Measurements from ENCODE around the gene PIK3C2G.
"Not testable (repeated sequence)": the region's sequence is repeated elsewhere in the genome, so short reads cannot be mapped to it uniquely, and the experiment has no call there.

Gene PIK3C2G

DNA sequence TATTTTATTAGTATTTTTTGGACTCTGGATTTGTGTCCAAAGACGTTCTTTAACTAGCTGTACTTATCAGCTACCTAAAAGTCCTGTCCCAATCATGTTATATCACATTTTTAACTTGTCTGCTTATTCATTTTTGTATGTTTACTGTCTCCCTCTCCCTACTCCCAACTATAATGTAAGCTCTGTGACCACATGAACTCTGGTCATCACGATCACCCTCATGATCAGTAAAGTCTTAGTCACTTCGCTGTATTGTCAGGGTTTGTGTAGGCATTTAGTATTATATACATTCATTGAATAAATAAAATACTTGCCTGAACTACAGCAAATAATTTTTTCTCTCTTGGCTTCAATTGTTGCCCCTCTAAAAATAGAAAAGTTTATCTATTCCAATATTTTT, 211.0 kb downstream of the PIK3C2G start:
- no peak for DNase-seq (ENCODE audit: low read depth, low spot score)

DNA sequence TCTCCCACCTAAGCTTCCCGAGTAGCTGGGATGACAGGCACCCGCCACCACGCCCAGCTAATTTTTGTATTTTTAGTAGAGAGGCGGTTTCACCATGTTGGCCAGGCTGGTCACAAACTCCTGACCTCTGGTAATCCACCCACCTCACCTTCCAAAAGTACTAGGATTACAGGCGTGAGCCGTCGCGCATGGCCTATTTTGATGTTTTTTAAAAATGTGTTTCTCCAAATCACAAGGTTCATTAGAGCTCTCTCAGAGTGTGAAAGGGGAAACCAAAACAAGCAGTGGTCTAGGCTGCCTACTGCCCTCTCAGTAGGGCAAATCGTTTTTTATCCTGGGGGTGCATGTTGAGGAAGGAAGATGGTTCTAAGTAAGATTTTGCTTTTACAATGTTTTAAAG, 211.5 kb downstream of the PIK3C2G start:
- no peak for DNase-seq (ENCODE audit: low read depth, low spot score)

DNA sequence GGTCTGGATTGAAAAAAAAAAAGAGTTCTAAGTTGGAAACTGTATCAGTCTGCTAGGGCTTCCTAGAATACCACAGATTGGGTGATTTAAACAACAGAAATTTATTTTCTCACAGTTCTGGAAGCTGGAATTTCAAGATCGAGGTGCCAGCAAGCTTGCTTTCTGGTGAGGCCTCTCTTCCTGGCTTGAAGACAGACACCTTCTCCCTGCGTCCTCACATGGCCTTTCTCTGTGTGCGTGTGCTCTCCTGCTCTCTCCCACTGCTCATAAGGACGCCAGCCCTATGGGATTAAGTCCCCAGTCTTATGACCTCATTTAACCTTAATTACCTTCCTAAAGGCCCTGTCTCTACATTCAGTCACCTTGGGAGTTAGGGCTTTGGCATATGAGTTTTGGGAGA, 215.5 kb downstream of the PIK3C2G start:
- no peak for DNase-seq (ENCODE audit: low read depth, low spot score)

DNA sequence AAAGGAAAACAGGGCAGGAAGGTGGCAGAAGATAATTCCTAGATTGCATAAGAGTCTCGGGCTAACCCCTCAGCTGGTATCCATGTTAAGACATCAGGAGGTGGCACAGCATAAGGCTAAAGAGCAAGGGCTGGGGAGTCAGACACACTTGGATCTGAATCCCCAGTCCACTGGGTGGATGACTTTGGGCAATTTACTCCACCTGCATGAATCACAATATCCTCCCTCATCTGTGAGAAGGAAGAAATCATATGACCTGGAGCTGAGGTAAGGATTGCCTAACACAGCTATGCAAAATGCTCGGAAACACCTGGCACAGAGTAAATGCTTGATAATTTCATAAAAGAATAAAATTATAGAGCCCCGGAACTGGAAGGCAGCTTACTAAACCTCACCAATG, 217.9 kb downstream of the PIK3C2G start:
- no peak for DNase-seq (ENCODE audit: low read depth, low spot score)

DNA sequence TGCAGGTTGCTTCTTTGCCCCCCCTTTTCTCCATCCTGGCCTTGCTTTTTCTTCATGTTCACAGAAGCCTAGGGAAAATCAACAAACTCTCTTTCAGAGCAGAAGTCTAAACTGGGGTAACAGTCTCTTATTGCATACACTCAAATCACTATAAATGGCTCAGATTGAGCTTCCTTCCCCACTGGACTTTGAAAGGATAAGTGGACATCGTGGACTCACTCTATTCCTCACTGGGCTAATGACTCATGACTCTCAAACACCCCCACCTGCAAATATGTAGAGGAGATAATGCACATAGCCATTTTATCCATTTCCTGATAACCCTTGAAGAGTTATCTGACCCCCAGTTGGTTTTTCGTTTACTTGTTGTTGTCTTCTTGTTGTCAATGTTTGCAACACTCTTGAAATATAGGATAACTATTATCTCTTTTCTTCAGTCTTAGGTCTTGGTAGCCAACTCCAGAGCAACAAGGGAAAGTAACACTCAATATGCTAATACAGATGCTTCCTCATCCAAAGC, 221.3 kb downstream of the PIK3C2G start:
- no peak for DNase-seq (ENCODE audit: low read depth, low spot score)

DNA sequence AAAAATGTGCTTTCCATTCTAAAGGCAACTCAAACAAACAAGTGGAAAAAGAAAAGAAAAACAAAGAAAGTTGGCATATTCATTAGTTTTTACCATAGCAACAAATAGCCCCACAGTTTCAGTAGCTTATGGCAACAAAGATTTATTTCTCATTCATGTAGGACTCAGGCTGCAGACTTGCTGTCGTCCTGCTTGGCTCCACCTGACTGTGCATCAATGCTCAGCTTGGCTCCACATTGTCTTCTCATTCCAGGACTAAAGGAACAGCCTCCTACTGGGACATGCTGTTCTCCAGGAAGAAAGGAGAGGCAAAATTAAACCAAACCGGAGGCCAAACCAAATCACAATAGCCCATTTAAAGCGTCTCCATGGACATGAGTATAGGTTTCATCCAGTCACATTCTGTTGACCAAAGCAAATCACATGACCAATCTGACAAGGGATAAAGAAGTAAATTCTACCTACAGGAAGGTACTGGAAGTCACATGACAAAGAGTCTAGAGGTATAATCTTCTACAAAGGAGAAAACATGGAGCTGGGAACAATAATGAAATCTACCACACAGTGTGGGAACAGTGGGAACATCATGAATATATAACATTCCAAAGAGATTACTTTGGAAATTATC, 222.5 kb downstream of the PIK3C2G start:
- DNase-seq (ENCODE audit: low read depth, low spot score), result no peak

DNA sequence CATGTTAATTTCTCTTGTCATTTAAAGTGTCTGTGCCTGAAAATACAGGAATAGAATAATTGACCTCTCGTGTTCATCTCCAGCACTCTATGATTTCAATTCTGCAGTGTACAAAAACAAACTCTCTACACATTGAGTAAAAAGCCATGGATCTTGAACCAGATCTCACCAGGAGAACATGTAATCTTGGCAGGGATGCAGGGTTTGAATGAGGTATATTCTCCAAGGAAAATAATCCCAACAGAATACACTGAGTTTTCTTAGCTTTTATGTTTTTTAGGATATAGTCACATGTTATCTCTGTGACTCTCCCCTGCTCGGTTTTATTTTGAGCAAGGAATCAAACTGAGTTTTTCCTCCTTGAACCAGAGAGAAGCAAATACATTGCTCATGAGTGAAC, 224.7 kb downstream of the PIK3C2G start:
- no peak for DNase-seq (ENCODE audit: low read depth, low spot score)

DNA sequence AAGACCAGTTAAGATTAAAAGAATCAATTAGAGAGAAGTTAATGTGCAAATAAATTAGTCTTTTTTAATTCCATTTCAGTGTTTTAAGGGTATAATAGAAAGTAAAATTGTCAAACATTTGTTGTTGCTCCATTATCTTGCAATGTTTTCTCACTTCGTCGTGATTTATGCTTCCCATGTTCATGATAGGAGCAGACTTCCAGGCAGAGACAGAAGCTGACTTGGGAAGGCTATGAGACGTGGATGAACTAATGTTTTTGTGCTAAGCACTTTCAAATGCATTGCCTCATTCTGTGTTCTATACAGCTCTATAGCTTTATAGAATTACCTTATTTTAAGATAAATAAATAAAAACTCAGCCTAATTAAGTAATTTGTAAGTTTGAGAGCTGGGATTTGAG, 226.2 kb downstream of the PIK3C2G start:
- no peak for DNase-seq (ENCODE audit: low read depth, low spot score)

DNA sequence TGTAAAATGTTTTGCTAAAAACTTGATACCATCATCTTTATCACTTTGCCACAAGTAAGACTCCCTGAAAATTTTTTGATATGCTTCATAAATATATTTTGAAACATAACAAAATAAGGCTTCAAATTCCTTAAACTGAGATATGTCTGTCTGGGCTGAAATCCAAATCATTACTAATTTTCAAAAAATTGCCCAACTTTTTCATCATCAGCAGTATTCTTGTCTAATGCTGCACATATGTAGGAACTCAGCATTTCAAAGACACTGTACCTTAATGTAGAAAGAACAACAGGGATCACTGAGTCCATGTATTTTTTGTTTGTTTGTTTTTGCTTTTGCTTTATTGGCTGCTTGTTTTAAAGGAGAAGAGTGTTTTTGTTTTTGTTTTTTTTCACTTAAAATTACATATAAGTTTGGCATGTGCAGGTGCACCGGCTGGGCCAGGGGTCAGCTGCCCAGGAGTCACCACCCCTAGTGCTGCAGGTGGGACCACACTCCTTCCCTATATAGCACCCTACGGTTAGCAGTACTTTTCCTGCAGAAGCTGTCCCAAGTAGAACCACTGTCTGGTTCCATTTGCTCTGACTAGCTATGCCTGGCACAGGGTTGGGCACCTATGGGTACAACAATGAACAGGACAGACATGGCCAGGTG, 231.2 kb downstream of the PIK3C2G start:
- no peak for DNase-seq (ENCODE audit: low read depth, low spot score)

DNA sequence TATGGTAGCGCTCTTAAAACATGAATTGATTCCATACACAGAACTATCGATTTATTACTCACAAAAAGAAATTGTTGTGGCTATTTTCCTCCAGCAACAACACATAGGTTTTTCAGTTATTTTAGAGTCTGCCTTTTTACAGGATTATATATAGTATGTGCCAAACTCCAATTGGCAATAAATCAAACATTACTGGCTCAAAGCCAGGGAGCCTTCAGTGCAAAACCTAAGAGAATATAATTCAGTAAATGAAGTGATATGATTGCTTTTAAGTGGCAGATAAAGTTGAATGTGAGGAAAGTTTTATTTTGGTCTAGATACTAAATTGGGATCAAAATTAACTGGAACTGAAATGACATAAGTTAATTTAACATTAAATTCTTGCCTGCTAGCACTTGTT, 234.8 kb downstream of the PIK3C2G start:
- peak; percentile 4 for DNase-seq (ENCODE audit: low read depth, low spot score)

DNA sequence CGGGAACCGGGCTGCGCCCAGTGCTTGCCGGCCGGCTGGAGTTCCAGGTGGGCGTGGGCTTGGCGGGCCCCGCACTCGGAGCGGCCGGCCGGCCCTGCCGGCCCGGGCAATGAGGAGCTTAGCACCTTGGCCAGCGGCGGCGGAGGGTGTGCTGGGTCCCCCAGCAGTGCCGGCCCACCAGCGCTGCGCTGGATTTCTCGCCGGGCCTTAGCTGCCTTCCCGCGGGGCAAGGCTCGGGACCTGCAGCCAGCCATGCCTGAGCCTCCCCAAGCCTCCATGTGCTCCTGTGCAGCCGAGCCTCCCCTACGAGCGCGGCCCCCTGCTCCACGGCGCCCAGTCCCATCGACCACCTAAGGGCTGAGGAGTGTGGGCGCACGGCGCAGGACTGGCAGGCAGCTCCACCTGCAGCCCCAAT, 238.8 kb downstream of the PIK3C2G start:
- not testable (repeated sequence) for DNase-seq (ENCODE audit: low read depth, low spot score)

DNA sequence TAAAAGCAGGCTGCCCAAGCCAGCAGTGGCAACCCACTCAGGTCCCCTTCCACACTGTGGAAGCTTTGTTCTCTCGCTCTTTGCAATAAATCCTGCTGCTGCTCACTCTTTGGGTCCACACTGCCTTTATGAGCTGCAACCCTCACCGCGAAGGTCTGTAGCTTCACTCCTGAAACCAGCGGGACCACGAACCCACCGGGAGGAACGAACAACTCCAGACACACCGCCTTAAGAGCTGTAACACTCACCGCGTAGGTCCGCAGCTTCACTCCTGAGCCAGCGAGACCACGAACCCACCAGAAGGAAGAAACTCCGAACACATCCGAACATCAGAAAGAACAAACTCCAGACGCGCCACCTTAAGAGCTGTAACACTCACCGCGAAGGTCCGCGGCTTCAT, 239.4 kb downstream of the PIK3C2G start:
- DNase-seq (ENCODE audit: low read depth, low spot score), result not testable (repeated sequence)

DNA sequence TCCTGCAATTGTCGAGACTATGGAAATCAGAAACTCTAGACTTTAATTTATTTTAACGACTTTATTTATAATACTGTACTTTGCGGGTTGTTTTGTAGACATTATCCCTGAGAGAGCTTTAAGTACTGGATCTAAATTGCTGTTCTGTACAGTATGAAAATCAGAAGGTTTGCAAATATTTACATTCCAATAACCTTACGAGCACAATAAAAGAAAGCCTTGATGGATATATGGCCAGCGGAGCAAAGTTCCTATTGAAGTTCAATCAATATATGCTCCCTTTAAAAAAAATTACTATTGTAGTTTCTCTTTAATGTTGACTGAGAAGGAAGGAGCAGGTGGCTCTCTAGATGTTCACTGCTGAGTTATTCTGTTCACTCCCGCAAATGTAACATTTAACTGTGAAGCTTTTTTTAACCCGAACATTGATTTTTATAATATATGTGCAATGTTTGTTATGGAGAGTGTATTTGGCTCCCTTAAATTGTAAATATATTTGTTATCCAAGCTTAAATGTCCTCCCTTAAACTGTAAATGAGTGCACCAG, 241.2 kb downstream of the PIK3C2G start:
- DNase-seq (ENCODE audit: low read depth, low spot score), result no peak

DNA sequence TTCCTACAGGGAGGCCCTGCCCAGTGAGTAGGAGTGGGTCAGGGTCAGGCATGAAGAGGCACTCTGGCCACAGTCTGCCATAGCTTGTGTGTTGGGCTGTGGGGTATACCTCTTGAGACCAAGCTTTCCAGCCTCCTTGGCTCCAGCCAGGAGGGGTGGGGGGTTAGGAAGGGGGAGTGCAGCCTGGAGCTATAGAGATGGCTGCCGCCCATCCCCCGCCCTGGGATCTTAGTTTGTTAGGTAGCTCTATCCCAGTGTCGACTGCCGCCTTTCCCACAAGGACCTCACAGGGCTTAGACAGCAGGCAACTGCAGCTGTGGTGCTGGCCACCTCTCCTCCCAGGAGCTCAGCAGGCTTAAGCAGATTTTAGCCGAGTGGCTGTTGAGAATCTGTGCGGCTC, 260.1 kb downstream of the PIK3C2G start:
- no peak for DNase-seq (ENCODE audit: low read depth, low spot score)

DNA sequence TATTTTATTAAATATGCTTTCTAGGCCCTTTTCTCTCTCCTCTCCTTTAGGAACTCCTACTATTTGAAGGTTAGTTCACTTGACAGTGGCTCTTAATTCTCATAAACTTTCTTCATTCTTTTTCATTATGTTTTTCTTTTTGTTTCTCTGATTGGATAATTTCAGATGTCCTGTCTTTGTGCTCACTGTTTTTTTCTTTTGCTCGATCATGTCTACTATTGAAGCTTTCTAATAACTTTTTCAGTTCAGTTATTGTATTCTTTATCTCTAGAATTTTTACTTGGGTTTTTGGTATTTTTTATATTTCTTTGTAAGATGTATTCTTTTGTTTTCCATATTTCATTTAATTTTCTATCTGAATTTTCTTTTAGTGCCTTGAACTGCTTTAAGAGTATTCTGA, 261.5 kb downstream of the PIK3C2G start:
- no peak for DNase-seq (ENCODE audit: low read depth, low spot score)

DNA sequence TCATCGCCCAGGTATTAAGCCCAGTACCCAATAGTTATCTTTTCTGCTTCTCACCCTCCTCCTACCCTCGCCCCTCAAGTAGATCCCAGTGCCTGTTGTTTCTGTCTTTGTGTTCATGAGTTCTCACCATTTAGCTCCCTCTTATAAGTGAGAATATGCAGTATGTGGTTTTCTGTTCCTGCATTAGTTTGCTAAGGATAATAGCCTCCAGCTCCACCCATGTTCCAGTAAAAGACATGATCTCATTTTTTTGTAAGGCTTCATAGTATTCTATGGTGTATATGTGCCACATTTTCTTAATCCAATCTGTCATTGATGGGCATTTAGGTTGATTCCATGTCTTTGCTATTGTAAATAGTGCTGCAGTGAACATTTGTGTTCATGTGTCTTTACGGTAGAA, 281.2 kb downstream of the PIK3C2G start:
- not testable (repeated sequence) for DNase-seq (ENCODE audit: low read depth, low spot score)

DNA sequence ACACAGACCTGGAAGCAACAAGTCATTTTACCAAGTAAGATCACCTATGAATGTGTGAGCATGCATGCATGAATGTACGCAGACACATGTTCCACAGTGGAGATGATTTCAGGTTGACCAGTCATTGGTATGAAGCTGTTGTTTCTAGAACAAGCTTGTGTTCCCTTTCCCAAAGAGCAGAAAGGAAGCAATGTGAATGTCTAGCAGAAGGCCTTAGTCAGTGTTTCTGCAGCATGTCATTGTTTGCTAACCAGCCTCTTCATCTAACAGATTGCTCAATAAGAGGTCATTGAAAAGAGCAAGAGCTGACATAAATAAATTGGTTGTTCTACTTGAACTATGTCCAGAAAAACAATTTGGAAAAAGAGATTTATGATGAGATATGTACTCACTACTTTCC, 285.1 kb downstream of the PIK3C2G start:
- DNase-seq (ENCODE audit: low read depth, low spot score), result peak; percentile 5

DNA sequence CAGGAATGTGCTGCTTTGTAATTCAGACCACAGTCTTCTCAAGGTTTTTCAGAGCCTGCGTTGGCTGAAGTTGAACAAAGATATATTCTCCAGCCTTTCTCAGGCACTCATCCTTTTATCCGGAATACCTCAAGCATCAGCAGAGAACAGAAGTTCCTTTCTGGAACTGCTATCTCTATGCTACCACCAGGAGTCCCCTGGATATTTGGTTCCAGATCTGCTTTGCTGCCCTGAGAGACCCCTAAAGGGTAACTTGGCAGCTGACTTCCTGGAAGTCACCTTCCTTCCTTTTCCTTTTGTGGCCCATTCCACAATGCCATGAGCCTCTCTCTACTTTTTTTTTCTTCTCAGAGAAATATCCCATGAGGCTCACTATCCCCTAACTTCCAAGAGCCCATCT, 288.3 kb downstream of the PIK3C2G start:
- DNase-seq (ENCODE audit: low read depth, low spot score), result peak; percentile 31

DNA sequence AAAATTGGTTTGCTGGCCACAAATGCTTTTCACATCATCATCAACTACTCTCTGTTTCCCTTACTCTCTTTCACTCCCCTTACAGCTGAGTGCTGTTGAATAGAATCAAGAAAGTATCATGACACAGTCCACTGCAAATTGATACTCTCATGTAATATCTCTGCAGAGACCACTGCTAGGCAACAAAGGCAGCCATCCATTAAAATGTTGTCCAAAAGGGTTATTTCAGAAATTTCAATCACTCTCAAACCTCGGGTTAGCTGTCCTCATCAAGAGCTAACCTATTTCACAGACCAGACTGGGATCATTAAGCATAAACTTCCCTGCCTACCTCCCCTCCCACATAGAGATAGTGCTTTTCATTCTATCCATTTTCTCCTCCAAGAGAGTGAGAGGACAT, 289.8 kb downstream of the PIK3C2G start:
- DNase-seq (ENCODE audit: low read depth, low spot score), result no peak

DNA sequence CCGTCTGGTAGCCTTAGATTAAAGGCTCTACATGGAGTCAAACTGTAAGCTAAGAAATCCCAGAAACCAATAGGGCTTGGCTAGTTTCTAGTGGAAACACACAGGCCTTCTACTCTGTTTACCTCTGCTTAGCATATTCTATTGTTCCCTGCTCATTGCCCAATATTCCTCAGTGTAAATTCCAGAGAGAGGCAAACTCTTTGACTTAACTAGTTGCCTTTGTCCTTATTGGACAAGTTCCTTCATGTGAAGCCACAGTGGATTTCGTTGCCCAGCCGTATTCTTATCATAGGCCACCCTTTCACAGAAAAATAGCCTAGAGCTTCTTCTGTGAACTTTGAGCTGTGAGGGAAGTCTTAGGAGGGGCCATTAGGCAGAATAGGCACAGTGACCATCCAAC, 290.4 kb downstream of the PIK3C2G start:
- DNase-seq (ENCODE audit: low read depth, low spot score), result peak; percentile 2

DNA sequence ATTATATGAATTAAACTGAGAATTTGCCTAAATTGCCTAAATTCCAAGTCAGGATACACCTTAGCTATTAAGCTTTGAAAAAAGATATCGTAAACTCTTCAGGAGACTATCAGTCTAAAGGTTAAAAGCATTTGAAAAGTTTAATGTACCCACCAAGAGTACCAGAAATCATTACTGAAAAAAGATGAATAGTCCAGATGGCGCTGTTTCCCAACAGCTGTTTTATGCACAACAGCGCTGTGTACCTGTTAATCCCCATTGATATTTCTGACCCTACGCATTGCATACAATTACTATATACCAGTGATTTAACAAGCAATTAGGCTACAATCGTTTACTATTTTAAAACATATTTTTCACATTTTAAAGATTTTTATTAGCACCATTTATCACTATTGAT, 291.5 kb downstream of the PIK3C2G start:
- DNase-seq (ENCODE audit: low read depth, low spot score), result no peak

DNA sequence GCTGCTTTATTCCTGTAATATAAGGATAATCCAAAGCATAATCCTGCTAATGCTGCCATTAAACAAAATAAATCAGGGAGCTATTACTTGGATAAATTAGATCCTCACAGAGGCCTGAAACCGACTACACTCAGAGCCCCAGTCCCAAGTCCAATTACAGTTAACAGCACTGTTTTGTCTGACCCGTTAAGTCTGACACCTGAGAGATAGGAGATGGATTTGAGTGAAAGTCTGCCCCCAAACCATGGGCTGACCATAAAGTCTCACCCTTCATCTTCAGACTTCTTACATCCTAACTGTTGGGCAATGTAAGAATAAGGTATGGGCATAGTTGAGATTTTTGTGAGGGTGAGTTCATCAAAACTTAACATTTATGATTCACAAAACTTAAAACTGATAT, 294.8 kb downstream of the PIK3C2G start:
- no peak for DNase-seq (ENCODE audit: low read depth, low spot score)

DNA sequence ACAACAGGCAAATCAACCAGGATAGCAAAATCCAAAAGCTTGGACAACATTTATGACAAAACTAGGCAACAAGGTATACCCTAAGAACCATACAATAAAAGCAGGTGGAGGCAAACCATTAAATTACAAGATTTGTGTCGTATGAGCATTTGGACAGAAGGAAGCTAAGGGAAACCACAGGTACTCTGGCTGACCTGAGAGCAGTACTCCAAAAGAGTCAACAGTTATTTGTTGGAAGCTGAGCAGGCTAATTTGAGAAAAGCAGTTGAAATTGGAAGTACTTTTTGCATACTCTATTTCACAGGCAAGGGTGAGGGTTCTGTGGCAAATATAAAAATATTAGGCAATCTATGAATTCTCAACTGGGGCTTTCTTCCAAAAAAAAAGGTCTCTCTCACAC, 297.9 kb downstream of the PIK3C2G start:
- DNase-seq (ENCODE audit: low read depth, low spot score), result no peak
